GM19452 (cell line): ENCODE results near the gene SPATA31A3.
"Not testable (repeated sequence)": the region's sequence is repeated elsewhere in the genome, so short reads cannot be mapped to it uniquely, and the experiment has no call there.

ENCODE experiments used
- ATAC-seq: cut with Tn5 transposase; IDR thresholded peaks from one replicate; pipeline ENCODE4 v1.9.1; 2021; ENCODE audit not compliant: unreplicated experiment

Gene SPATA31A3

DNA sequence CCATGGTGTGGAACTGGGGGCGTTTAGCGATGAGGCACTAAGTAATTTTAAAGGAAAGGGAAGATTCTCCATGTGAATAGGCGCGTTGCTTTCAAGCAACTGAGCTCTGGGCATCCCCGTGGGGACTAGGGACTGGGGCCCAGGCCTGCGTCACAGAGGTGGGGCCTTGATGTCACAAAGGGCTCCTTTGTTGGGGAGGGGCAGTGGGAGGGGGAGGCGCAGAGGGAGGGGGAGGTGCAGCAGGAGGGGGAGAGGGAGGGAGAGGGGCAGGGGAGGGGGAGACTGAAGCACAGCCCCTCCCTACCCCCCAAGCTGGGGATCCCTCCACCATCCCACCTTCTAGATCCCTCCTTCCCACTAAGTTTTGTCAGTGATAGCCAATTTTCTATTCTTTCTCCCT lies at the start of gene SPATA31A3:
SPATA31A3 (minus strand) TSS at position 101 of the 400 bp plus-strand sequence; CDS start at position 72, 29 bp downstream.
- ATAC-seq: not testable (repeated sequence)

DNA sequence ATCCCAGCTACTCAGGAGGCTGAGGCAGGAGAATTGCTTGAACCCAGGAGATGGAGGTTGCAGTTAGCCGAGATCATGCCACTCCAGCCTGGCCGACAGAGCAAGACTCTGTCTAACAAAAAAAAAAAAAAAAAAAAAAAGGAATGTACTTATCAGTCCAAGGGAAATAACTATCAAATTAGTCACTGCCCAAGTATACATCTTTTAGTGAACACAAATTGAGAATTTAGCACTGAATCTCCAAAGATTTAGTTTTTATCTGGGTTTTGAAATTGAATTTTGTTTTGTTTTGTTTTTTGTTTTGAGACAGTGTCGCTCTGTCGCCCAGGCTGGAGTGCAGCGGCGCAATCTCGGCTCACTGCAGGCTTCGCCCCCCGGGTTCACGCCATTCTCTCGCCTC lies 39.8 kb downstream of the SPATA31A3 start:
- ATAC-seq: not testable (repeated sequence)

DNA sequence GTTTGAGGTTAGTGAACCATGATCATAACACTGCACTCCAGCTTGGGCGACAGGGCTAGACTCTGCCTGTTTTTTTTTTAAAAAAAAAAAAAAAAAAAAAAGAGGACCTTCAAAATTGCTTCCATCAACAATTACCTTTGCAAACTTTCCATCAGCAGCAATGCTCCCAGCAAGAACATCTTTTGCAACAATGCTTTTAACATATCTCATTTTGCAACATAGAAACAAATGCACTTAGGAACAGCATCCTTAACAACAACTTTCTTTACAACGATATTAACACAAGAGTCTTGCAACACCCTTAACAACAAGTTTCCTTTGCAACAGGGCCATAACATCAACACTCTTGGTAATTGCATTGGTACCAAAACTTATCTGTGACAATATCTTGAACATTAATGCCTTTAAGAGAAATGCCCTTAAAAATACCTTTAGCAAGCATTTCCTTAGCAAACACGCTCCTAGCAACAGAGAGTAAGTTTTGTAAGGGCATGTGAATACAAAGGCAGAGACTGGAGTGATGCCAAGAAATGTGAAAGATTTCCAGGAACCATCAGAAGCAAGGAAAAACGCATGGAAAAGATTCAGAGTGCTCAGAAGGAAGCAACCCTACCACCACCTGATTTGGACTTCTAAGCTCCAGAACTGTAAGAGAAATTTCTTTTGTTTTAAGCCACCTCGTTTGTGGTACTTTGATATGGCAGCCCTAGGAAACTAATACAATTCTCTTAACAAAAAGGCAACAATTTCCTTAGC lies 49.8 kb downstream of the SPATA31A3 start:
- not testable (repeated sequence) for ATAC-seq

DNA sequence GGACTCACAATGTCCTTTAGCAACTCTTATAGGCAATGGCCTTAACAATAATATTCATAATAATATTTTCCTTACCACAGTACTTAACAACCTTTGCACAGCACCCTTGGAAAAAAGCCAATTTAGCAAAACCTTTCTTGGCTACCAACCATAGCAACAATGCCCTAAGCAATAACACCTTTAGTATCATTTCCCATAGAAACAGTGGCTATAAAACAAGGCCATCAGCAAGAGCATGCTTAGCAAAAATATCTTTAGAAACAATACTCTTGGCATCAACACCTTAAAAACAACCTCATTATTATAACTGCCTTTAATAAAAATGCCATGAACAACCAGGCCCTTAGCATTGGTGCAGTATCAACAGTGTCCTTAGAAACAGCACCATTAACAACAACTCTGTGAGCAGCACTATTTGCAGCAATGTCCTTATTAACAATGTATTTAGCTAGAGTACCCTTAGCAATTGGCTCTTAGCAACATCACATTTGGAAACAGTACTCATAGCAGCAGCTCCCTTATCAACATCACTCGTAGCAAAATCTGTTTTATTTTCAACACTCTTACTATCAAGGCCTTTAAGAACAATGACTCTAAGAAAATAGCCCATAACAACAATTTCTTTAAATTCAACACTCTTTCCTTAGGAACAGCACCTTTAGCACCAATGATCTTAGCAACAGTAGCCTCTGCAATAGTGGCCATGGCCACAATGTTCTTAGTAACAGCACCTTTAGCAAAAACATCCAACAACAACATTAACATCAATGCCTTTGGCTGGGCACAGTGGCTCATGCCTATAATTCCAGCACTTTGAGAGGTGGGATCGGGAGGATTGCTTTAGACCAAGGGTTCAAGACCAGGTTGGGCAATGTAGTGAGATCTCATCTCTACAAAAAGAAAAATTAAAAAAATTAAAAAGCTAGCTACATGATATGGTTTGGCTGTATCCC lies 52.2 kb downstream of the SPATA31A3 start:
- not testable (repeated sequence) for ATAC-seq

DNA sequence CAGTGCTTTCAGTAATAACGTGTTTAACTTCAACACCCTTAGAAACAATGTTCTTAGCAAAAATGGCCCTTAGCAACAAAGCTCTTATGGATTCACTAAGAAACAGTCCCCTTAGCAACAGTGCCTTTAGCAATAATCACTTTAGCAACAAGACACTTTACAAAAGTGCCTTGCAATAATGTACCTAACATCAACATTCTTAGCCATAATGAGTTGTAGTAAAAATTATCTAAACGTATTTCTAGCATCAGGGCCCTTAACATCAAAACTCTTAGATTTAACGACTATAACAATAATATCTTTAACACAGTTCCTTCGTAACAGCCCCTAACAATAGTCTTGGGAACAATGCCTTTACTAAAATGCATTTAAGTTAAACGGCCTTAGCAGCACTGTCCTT lies 54.0 kb downstream of the SPATA31A3 start:
- ATAC-seq: not testable (repeated sequence)

DNA sequence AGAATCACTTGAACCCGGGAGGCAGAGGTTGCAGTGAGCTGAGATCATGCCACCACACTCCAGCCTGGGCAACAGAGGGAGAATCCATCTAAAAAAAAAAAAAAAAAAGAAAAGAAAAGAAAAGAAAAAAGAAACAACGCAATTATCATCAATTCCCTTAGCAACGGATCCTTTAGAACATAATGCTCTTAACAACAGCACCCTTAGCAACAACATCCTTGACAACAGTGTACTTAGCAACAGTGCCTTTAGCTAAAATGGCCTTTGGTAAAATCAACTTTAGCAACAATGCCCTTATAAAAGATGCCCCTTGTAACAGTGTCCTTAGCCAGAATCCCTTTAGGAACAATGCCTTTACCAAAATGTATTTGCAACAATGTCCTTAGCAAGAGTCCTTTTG lies 54.7 kb downstream of the SPATA31A3 start:
- ATAC-seq: not testable (repeated sequence)
